Measurements from ENCODE around the gene LRRC49.

LRRC49 gene

DNA sequence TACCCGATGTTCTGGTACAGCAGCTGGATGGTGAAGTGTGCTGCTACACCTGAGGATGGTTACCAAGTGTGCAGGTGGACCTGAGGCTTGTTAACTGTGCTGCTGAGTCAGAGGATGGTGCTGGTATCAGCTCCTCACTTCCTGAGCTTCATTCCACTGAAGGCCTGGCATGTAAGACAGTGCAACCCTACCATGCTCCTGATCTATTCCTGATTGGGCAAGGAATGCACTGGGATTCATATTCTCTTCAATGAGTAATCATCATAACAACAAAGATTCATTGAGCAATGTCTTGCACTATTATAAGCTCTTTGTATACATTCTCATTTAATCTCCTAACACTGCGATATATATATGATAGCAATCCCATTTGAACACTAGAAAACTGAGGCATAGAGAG is 159.7 kb downstream of the LRRC49 start:
- DNase-seq (ENCODE audit: low read depth) = no peak

GRCh38 chr15:71054286-71054952 is 161.8 kb downstream of the LRRC49 start:
- no peak for DNase-seq (ENCODE audit: low read depth)

DNA sequence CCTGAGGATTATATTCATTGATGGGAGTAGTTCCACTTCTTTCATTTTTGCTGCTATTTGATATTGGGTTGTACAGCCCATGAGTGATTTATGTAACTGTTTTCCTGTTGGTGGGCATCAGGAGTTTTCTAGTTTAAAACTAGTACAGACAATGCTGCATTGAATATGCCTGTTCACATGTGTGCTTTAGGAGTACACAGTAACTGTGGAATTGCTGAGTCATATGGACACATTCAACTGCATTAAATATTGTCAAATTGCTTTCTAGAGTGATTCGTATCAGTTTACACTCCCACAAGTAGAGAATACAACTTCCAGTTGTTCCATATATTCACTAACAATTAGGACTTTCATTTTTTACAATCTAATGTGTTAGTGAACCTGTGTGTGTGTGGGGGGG is 162.8 kb downstream of the LRRC49 start:
- no peak for DNase-seq (ENCODE audit: low read depth)

DNA sequence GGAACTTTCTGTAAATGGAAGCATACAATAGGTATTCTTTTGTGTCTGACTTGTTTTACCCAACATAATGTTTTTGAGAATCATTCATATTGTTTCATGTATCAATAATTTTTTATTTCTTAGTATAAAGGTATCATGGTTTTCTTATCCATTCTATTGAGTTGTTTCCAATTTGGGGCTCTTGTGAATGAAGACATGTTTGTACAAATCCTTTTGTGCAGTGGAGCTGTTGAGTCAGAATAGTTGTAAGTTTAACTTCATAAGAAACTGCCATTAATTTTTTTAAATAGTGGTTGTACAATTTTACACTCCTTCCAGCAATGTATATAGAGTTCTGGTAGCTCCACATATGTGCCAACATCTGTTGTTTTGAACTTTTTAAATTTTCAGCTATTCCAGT is 163.5 kb downstream of the LRRC49 start:
- no peak for DNase-seq (ENCODE audit: low read depth)

DNA sequence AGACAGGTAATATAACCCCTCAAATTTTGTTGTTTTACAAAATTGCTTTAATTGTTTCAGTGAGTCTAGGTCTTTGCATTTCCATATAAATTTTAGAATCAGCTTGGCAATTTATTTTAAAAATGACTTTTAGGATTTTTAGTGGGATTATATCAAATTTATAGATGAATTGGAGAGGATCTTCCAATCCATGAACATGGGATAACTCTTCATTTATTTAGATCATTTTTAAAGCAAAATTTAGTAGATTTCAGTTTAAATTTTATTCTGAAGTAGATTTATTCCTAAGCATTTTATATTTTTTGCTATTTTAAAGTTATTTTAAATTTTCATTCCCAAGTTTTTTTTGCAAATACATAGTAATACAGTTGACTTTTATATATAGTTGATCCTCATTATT is 164.5 kb downstream of the LRRC49 start:
- DNase-seq (ENCODE audit: low read depth) = no peak

GRCh38 chr15:71057581-71057980 is 165.0 kb downstream of the LRRC49 start:
- DNase-seq (ENCODE audit: low read depth) = no peak

DNA sequence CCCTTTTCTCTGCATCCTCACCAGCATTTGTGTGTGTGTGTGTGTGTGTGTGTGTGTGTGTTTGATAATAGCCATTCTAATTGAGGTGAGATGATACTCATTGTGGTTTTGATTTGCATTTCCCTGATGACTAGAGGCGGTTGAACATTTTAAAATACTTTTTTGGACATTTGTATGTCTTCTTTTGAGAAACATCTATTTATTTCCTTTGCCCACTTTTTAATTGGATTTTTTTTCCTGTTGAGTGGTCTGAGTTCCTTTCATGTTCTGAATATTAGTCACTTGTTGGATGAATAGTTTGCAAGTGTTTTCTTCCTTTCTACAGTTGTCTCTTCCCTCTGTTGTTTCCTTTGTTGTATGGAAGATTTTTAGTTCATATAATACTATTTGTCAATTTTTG is 168.4 kb downstream of the LRRC49 start:
- no peak for DNase-seq (ENCODE audit: low read depth)

DNA sequence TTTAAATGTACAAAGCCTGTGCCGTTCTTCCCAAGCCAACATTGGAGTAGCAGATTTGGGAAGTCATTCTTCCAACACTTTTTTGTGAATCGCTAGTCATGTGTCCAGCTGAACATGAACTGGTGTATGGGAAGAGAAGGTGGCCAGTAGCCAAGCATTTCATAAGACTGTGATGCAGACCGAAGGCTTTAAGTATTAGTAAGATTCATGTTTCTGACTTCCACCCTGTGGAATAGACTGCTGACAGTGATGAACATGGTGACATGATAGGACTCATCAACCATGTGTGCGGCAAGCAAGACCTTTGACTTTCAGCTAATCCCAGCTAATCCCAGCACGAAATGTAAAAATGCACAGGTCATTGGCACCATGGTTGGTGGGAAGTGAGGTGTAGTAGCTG is 174.4 kb downstream of the LRRC49 start:
- no peak for DNase-seq (ENCODE audit: low read depth)

DNA sequence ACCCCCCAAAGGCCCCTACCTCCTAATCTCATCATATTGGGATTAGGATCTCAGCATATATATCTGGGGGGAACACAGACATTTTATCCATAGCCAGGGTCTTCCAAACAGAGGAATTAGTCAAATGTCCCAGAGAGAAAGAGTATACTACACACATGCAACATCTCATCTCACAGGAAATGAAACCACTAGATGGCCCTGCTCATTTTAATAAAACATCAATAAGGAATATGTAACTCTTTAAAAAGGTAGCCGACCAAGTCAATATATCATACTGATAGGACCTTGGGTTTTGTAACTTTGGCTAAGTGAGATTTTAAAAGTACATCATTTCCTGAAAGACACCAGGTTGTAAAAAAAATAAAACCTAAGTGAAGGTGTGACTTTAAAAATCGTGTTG is 177.1 kb downstream of the LRRC49 start:
- no peak for DNase-seq (ENCODE audit: low read depth)

DNA sequence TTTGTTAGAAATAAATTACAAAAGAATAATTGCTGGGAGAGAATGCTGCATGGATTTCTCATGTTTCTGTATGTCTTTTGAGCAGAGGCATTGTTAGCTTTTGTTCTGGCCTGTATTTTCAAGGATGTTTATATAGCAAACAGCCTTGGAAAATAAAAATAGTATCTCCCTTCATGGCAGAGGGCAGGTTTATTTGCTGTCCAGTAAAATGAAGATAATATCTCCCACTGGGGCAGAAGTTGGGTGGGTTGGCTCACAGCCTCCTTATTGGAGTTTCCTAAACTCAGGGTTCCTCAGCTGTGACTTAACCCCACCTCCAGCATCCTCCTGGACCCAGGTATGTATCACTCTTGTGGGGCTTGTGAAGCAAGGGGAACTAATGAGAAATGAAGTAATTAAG is 178.9 kb downstream of the LRRC49 start:
- no peak for DNase-seq (ENCODE audit: low read depth)

DNA sequence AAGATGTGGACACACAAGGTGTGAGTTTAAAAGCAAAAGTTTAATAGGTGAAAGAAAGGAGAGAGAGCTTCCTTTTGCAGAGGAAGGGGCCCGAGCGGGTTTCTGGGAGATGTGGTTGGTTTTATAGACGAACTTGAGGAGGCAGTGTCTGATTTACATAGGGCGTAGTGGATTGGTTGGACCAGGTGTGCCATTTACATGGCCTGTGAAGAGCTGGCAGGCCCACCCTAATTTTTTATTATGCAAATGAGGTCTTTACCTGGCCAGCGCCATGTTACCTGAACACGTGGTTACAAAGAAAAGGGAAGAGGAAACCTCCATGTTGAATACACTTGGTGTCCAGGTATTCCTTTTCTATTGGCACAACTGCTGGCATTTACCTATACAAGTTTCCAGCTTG is 179.8 kb downstream of the LRRC49 start:
- no peak for DNase-seq (ENCODE audit: low read depth)

DNA sequence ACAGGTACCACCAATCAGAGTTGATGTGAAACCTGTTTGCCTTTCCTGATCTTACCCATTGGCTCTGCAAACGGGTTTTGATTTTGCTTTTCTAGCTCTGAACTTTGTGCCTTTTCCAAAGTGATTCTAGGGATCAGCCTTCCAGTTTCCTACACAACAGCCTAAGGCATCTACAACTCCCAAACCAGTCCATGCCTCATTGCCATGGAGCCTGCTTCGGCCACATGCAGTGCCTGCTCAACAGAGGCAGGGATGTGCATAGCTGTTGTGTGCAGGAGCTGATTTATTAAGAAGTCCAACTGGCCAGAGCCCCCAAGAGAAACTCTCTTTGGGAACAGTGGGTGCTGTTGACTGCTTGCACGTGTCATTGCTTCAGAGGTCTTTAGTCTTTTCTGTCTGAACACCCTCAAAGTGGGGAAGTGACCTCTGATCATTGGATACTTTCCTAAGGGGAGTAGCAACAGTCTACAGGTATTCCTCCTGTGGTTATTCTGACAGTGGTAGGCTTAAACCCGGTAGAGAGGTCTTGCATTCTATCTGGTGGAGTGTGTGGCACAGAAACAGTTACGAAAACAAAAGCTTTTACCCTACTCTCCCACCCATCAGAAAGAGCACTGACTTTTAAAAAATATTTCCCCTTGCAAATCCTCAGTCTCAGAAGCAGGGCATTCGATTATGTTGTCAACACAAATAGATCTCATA is 186.0 kb downstream of the LRRC49 start:
- DNase-seq (ENCODE audit: low read depth) = no peak

DNA sequence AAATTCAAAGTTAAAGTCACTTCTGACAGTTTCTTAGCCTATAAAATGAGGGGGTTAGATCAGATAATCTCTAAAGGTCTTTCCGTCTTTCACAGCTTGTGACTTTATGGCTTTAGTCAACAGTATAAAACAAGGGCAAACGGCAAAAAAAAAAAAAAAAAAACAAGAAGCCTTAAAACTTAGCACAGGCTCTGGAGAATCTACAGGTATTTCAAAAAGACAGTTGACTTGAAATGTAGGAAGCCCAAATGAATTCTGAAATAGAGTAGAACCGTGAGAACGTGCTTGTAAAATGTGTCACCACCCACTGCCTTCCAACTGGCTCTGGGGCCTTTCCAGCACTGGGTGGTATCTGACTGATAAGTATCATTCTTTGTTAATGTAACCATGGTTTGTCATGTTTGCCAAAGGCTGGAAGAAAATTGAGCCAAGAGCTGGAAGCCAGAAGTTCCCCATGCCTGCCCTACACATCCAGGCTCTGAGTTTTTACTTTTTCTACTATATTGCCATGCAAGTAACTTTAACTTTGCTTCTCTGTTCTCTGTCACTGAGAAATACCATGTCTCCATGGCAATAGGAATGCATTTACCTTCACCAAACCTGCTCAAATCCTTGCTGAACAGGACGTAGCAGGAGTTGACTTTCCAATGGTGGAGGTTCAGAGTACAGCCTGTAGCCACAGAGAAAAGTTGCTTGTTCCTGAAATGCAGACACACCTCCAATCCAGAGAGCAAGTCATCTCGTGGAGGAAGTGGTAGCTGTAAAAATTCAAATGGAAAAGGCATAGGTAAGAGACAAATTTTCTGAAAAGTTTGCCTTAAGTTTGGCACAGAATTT is 186.8 kb downstream of the LRRC49 start:
- DNase-seq (ENCODE audit: low read depth) = no peak

GRCh38 chr15:71080166-71080565 is 187.5 kb downstream of the LRRC49 start:
- no peak for DNase-seq (ENCODE audit: low read depth)

DNA sequence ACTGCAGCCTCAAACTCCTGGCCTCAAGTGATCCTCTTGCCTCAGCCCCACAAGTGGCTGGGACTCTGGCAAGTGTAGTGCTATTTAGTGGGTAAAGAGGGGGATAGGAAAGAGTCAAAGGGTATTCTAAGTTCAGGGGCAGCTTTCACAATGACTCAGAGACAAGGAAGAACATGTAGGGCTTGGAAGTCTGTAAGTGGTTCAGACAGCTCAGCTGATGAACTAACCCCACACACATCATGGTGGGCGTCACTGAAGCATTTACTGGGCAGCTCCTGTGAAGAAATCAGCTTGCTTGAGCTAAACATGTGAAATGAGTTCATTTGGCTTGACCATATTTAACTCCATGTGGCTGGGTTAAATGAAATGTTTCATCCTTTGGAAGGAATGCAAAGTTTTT is 188.1 kb downstream of the LRRC49 start:
- no peak for DNase-seq (ENCODE audit: low read depth)

DNA sequence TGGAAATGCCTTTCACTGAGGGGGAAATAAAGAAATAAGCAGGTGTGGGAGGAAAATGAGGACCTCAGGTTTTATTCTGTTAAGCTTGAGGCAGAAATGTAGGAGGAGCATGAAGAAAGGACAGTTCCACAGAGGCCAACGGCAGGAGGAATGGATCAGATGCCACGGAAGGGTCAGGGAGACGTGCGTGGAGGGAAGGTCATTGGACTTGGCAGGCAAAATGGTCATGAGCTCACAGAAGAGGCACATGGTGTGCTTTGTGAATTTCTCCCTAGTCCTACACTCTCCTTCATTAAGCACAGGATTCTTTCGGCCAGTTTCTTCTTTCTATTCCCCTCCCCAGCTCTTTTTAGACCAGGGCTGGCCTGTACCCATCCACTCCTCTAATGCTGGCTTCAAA is 190.2 kb downstream of the LRRC49 start:
- no peak for DNase-seq (ENCODE audit: low read depth)

DNA sequence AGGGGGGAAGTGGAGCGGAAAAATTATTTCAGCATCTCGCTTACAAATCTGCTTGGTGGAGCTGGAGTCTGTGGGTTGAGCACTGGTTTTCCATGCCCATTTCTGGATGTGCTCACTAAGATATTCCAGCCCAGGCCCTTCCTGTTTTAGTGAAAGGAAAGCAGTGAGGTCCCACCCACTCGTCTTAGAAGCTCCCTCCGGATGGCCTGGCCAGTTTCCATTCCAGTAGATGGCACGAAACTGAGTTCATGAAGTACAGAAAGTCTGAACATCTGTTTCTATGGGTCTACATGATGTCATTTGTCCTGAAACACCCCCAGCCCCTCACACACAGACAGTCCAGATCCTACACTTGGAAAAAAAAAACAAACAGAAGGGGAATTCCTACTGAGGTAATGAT is 190.7 kb downstream of the LRRC49 start:
- DNase-seq (ENCODE audit: low read depth) = no peak

DNA sequence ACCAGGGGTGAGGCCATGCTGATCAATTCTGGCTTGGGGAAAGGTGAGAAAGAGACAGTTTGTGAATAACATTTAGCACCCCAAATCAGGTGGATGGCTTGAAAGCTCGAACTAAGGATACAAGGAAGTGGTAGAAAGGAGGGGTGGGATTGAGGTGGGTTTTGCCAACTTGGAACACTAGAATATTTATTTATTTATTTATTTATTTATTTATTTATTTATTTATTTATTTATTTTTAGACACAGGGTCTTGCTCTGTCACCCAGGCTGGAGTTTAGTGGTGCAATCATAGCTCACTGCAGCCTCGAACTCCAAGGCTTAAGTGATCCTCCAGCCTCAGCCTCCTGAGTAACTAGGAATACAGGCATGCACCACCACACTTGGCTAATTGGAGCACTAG is 191.6 kb downstream of the LRRC49 start:
- no peak for DNase-seq (ENCODE audit: low read depth)

- no peak for DNase-seq (ENCODE audit: low read depth)
Measured at GRCh38 chr15:71085809-71086208, 193.2 kb downstream of the LRRC49 start.

- DNase-seq (ENCODE audit: low read depth) = no peak
Measured at GRCh38 chr15:71088155-71088554, 195.5 kb downstream of the LRRC49 start.

GRCh38 chr15:71088683-71089082 is 196.1 kb downstream of the LRRC49 start:
- DNase-seq (ENCODE audit: low read depth) = no peak

DNA sequence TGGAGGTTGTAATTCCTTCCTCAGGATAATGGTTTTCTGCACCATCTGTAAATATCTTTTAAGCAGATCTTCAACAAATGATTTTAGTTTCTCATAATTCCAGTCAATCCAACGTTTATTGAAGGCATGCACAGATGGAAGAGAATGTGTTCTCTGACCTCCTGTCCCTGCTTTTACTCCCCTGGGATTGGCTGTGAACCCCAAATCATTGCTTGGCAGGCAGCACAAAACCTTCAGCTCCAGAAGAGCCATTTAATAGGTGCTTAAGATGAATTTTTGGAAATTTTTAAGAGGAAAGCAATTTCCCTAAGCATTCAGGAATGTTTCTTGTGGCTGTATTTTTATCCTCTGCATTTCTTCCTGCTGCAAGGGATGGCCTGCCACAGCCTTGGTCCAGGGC is 197.2 kb downstream of the LRRC49 start:
- no peak for DNase-seq (ENCODE audit: low read depth)

GRCh38 chr15:71091601-71092000 is 199.0 kb downstream of the LRRC49 start:
- no peak for DNase-seq (ENCODE audit: low read depth)
